HFFc6 (cell line): ENCODE data around the gene FNDC3B. TPM values are rescaled to one million over a fixed set of nuclear protein-coding genes. Genes with fewer than 3 reads are reported as not detected.

Source experiments
- DNase-seq: peaks from one replicate; pipeline ENCODE4 v3.0.0-alpha.2; 2018
- H3K27ac Mint-ChIP-seq: 2 replicates; pipeline ENCODE4 v1.8.0; 2020; ENCODE audit warnings: mild to moderate bottlenecking, mixed read lengths
- H3K27me3 Mint-ChIP-seq: 2 replicates; pipeline ENCODE4 v1.8.0; 2021; ENCODE audit warnings: mild to moderate bottlenecking, moderate library complexity, mixed read lengths; ENCODE audit not compliant: insufficient read depth
- H3K36me3 Mint-ChIP-seq: 2 replicates; pipeline ENCODE4 v1.8.0; 2021; ENCODE audit warnings: low read depth, mixed read lengths
- H3K4me1 Mint-ChIP-seq: 2 replicates; pipeline ENCODE4 v1.8.0; 2020; ENCODE audit warnings: low read depth, mixed read lengths
- H3K4me3 Mint-ChIP-seq: 2 replicates; pipeline ENCODE4 v1.8.0; 2020; ENCODE audit warnings: mild to moderate bottlenecking, moderate library complexity, mixed read lengths
- H3K9me3 Mint-ChIP-seq: 2 replicates; pipeline ENCODE4 v1.8.0; 2020; ENCODE audit warnings: mild to moderate bottlenecking, mixed read lengths
- total RNA-seq, 6 experiments: library from RNA; stranded (reverse); fragmentation: NEBNext Ultra II Directional; extraction: Animal tissue kit (Norgen Biotek cat#: 25700); gene quantifications; 2 replicates in 1 of 6; 3 replicates in 5 of 6; pipeline ENCODE4 v1.2.3, GENCODE V29; 2021
- TF ChIP-seq, protein P1 (sequence below): fragments of 200-600 bp; sonication (generic); IDR thresholded peaks from 2 replicates; pipeline ENCODE4 v1.5.0; 2021; ENCODE audit warnings: antibody characterized with exemption, mild to moderate bottlenecking

Gene FNDC3B
- total RNA-seq, 6 experiments from 2014 or later, result 133 to 192 (median 155) TPM

DNA sequence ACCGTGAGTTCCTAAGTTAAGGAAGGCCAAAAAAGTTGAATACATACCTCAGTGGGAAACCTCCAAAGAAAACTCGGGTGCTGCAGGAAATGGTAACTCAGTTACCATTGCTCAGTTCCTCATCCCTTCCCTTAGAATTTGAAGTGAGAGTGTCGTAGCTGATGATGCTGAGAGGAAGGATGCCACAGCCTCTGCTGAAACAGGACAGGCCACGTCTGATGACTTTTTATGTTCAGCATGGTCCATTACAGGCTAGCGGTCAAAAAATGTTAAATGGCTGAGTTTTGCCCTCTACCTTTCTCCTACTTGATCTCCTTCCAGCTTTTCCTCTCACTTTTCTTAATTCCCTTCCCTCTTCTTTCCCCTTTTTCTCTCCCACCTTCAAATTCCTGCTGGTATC is 273.3 kb downstream of the FNDC3B start:
- Mint-ChIP-seq H3K9me3 (no peaks in the 10 kb centered on the region), H3K4me3 (no peak overlapping the region), H3K36me3 (peaks cover 55% of the 10 kb centered on the region), H3K27ac (peak overlapping the region; percentile 13), H3K27me3 (peaks cover 9% of the 10 kb centered on the region; the same call in 1 of the 2 replicates), H3K4me1 (peaks cover 60% of the 10 kb centered on the region)
- TF ChIP-seq, protein P1, sequence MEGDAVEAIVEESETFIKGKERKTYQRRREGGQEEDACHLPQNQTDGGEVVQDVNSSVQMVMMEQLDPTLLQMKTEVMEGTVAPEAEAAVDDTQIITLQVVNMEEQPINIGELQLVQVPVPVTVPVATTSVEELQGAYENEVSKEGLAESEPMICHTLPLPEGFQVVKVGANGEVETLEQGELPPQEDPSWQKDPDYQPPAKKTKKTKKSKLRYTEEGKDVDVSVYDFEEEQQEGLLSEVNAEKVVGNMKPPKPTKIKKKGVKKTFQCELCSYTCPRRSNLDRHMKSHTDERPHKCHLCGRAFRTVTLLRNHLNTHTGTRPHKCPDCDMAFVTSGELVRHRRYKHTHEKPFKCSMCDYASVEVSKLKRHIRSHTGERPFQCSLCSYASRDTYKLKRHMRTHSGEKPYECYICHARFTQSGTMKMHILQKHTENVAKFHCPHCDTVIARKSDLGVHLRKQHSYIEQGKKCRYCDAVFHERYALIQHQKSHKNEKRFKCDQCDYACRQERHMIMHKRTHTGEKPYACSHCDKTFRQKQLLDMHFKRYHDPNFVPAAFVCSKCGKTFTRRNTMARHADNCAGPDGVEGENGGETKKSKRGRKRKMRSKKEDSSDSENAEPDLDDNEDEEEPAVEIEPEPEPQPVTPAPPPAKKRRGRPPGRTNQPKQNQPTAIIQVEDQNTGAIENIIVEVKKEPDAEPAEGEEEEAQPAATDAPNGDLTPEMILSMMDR, result no peak
- no peak for DNase-seq

DNA sequence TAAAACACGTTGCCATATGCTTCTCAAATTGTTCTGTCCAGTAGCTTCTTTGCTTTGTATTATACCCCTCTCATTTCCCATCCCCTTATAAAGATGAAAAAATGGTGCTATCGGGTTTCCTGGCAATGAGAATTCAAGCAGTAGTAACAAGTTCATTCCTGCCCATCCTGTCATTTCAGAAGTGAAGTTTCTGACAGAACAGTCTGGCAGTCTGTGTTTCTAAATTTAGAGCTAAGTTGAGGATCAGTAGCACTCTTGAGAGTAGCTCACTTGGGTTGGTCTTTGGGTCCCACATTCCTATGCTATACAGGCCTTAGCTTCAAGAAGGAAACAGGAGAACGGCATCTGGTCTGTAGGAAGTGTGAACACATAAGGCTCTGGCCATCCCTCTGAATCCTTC is 274.3 kb downstream of the FNDC3B start:
- H3K27me3 Mint-ChIP-seq, result peaks cover 9% of the 10 kb centered on the region; the same call in 1 of the 2 replicates
- no peak overlapping the region for H3K4me3 Mint-ChIP-seq
- no peaks in the 10 kb centered on the region for H3K9me3 Mint-ChIP-seq
- H3K36me3 Mint-ChIP-seq, result peaks cover 56% of the 10 kb centered on the region
- peak overlapping the region; percentile 52 for H3K27ac Mint-ChIP-seq
- H3K4me1 Mint-ChIP-seq, result peaks cover 68% of the 10 kb centered on the region
- DNase-seq, result no peak
- TF ChIP-seq, protein P1, result no peak

DNA sequence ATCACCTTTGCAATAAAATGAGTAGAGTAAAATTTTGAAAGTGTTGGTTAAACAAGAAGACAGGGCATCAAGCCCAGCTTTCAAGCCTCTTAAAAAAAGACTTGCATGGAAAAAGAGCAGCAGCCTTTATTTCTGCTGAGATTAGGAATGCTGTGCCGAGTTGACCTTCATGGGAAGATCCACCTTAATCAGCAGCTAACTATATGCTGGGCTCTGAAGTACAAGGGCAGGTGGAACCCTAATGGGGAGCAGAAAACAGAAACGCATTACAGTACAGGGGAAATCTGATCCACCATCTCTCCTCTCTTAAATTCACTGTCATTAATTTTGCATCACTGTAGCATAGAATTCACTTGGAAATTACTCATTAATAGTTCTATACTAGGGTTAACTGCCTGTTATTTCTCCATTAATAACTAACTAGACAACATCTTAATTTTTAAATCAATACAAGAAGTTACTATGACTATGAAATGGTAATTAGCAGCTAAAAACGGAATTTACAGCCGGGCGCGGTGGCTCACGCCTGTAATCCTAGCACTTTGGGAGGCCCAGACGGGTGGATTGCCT is 275.3 kb downstream of the FNDC3B start:
- Mint-ChIP-seq H3K4me1 (peaks cover 78% of the 10 kb centered on the region), H3K27ac (0 out of 2 replicates have a peak overlapping the region, but pooled peaks have one; percentile 8), H3K4me3 (no peak overlapping the region), H3K9me3 (no peaks in the 10 kb centered on the region), H3K36me3 (peaks cover 62% of the 10 kb centered on the region), H3K27me3 (peaks cover 9% of the 10 kb centered on the region; the same call in 1 of the 2 replicates)
- TF ChIP-seq, protein P1, result no peak
- DNase-seq, result no peak

DNA sequence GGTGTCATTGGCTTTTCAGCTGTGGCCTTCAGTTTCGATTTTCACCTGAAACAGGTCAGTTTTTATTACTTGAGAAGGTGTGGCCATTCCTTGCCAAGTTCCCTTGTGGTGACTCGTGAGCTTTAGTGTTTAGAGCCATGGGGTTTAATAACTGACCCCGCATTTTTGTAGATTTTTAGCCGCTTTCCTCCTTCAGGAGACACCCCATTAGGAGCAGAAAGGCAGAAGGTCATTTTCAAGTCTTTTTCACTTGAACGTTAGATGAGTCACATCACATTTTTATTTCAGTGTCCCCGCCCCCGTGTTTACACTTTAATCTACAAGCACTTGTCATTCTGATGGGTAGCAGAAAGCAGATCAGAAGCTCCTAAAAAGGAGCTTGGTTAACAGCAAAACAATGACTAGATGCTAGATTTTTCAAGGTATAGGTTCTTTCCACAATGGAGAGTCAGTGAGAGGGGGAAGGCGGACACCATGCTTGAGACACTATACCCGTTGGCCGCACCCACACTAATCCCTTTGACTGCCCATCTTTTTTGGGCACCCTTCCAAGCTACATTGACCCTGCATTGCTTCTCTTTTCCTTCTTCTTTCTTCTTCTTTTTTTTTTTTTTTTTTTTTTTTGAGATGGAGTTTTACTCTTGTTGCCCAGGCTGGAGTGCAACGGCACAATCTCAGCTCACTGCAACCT is 276.2 kb downstream of the FNDC3B start:
- Mint-ChIP-seq H3K27ac (peak overlapping the region; percentile 91), H3K4me3 (peak overlapping the region; percentile 37), H3K36me3 (peaks cover 62% of the 10 kb centered on the region), H3K9me3 (no peaks in the 10 kb centered on the region), H3K4me1 (peaks cover 87% of the 10 kb centered on the region), H3K27me3 (peaks cover 10% of the 10 kb centered on the region)
- DNase-seq, result peak; percentile 68
- TF ChIP-seq, protein P1, result no peak

DNA sequence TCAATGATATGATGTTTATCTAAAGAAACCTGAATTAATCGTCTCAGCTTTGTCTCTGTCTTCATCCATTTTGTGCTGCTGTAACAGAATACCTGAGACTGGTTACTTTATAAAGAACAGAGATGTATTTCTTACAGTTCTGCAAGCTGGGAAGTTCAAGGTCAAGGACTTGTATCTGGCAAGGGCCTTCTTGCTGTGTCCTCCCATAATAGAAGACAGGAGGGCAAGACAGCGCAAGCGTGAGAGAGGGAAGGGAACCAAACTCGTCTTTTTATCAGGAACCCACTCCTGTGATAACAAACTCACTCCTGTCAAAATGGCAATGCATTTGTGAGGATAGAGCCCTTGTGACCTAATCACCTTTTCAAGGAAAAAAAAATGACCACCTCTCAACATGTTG is 277.4 kb downstream of the FNDC3B start:
- Mint-ChIP-seq H3K4me3 (no peak overlapping the region; the same call in 1 of the 2 replicates), H3K4me1 (peaks cover 93% of the 10 kb centered on the region), H3K36me3 (peaks cover 58% of the 10 kb centered on the region), H3K27ac (peak overlapping the region; percentile 91), H3K27me3 (peaks cover 10% of the 10 kb centered on the region), H3K9me3 (no peaks in the 10 kb centered on the region)
- TF ChIP-seq, protein P1, result no peak
- no peak for DNase-seq
